ENCODE results near the gene CISH.

CISH gene

GRCh38 chr3:50592568-50592967, 19.0 kb downstream of the CISH start:
- no peak for DNase-seq

- no peak for DNase-seq
Observed at GRCh38 chr3:50591196-50591741, 20.3 kb downstream of the CISH start.

- DNase-seq = peak; percentile 33
Observed at GRCh38 chr3:50588759-50589433, 22.7 kb downstream of the CISH start.

- DNase-seq = no peak
Observed at GRCh38 chr3:50587806-50588758, 23.5 kb downstream of the CISH start.

- no peak for DNase-seq
Observed at GRCh38 chr3:50587373-50587772, 24.2 kb downstream of the CISH start.

GRCh38 chr3:50586763-50587070, 24.9 kb downstream of the CISH start:
- no peak for DNase-seq

GRCh38 chr3:50585919-50586762, 25.4 kb downstream of the CISH start:
- no peak for DNase-seq

GRCh38 chr3:50584391-50584790, 27.2 kb downstream of the CISH start:
- DNase-seq = peak; percentile 31

GRCh38 chr3:50583897-50584296, 27.7 kb downstream of the CISH start:
- no peak for DNase-seq

- no peak for DNase-seq
Observed at GRCh38 chr3:50582083-50582482, 29.5 kb downstream of the CISH start.

- no peak for DNase-seq
Observed at GRCh38 chr3:50581459-50581842, 30.1 kb downstream of the CISH start.

- no peak for DNase-seq
Observed at GRCh38 chr3:50580683-50581458, 30.7 kb downstream of the CISH start.

GRCh38 chr3:50577348-50577747, 34.2 kb downstream of the CISH start:
- DNase-seq = no peak

- no peak for DNase-seq
Observed at GRCh38 chr3:50575372-50575771, 36.2 kb downstream of the CISH start.

GRCh38 chr3:50574444-50574831, 37.1 kb downstream of the CISH start:
- no peak for DNase-seq

- DNase-seq = no peak
Observed at GRCh38 chr3:50573566-50574443, 37.8 kb downstream of the CISH start.

GRCh38 chr3:50572801-50573371, 38.7 kb downstream of the CISH start:
- DNase-seq = no peak

GRCh38 chr3:50572158-50572557, 39.4 kb downstream of the CISH start:
- DNase-seq = peak; percentile 57

GRCh38 chr3:50571486-50571885, 40.1 kb downstream of the CISH start:
- DNase-seq = no peak

GRCh38 chr3:50570508-50571279, 40.9 kb downstream of the CISH start:
- no peak for DNase-seq

Measured in fibroblast of skin of right biceps (primary cell).